ENCODE data around the gene PPP4R3A.
"Not testable (repeated sequence)": the region's sequence is repeated elsewhere in the genome, so short reads cannot be mapped to it uniquely, and the experiment has no call there.

The PPP4R3A gene

GRCh38 chr14:91436266-91436665 lies 73.8 kb downstream of the PPP4R3A start:
- not testable (repeated sequence) for DNase-seq

DNA sequence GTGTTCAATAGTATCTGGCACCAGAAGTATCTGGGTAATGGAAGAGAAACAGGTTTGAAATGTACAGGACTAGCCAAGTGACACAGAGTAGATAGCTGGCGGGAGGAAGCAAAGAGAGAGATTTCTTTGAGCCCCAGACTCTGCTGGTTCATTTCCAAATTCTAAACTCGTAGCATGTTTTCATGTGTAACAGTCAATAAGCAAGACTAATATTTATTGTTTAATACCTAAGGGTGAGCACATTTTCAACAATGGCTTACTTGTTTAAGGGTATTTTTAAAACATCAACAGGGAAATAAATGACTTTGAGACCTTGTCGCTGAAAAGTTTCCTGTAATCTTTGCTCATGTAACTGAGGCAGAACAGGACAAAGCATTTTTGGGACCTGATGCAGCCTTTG lies 80.7 kb downstream of the PPP4R3A start:
- no peak for DNase-seq

DNA sequence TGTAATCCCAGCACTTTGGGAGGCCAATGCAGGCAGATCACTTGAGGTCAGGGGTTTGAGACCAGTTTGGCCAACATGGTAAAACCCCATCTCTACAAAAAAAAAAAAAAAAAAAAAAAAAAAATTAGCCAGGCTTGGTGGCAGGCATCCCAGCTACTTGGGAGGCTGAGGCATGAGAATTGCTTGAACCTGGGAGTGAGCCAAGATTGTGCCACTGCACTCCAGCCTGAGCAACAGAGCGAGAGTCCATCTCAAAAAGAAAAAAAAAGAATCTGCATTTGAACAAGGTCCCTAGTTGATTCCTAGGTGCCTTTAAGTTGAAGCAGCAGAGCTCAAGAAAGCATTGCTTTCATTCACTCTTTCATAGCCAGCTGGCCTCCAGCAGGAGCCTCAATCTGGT lies 81.2 kb downstream of the PPP4R3A start:
- DNase-seq = not testable (repeated sequence)

- DNase-seq = not testable (repeated sequence)
Observed at GRCh38 chr14:91425531-91425944, 84.6 kb downstream of the PPP4R3A start.

DNA sequence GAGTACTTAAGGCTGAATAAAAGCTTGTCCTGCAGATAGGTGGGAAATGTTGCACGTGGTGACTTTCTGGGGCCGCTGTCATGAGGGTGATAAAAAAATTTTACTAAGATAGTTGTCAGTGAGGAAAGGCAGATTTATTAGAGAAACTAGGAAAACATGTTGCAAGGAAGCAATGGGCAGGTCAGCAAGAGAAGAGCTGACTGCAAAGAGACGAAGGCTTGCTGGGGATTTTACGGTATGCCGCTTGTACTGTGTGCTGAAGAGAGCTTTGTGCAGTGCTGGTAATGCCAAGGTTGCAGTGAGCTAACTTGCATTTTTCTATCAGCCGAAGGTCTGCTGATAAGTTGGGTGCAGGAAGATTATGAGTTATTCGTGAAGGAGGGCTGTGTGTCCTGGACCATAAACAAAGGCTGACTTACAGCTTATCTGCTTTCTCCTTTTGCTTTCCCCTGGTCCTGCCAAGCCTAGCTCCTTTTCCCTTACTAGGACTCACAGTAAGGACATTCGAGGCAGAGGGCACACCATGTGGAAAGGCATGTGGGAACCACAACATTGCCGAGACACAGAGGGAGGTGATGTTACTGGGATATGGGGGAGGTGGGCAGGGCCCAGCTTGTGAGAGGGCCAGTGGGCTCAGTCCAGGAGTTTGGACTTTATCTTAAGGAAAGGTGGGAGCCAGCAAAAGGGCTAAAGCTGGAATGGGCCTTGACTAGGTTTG lies 85.1 kb downstream of the PPP4R3A start:
- DNase-seq = no peak

- no peak for DNase-seq
Observed at GRCh38 chr14:91420686-91421085, 89.4 kb downstream of the PPP4R3A start.

DNA sequence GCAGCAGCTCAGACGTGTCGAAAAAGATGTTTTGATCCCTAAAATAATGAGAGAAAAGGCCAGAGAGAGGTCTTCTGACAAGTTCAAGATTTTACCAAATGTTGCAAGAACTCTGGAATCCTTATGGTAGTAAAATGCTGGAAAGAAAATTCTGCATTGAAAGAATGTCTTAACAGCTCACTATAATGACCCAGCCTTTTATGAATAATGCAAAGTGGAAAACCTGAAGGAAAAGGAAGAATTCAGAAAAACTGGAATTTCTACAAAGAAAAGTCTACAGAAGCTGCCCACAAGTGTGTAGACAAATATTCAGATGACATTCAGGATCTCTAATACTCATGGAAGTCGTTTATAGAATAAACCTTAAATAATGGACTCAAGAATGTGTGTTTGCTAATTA lies 90.7 kb downstream of the PPP4R3A start:
- no peak for DNase-seq

- DNase-seq = peak in 3 of 5 donors; percentile 30 to 59 (median 57)
Observed at GRCh38 chr14:91419044-91419397, 91.1 kb downstream of the PPP4R3A start.

DNA sequence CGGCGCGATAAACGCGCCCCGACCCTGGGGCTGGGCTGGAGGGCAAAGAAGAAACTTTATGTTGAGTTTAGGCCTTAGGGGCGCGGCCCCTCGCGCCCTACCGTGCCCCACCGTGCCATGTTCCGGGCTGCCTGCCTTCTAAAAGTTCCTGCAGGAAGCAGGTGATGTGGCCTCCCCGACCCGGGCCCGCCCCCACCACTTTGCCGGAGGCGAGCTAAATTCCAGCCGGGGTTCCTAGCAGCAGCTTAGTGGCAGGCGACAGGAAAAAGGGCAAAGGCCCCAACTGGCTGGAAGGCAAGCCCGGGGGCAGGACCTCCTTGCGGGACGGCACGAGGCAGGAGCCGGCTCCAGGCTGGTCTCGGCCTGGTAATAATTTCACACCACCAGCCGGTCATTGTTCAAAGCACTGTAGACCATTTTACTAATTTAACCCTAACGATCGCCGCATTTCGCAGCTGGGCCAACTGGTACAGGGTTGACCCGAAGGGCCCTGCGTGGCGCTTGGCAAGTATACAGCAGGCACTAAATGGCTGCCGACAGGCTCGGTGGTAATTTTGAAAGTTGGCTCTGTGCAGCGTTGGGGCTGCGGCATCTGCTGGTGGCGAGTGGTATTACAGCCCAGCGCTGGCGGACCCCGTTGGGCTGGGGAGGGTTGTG lies 91.6 kb downstream of the PPP4R3A start:
- DNase-seq = peak; percentile 52 to 79 (median 72)

DNA sequence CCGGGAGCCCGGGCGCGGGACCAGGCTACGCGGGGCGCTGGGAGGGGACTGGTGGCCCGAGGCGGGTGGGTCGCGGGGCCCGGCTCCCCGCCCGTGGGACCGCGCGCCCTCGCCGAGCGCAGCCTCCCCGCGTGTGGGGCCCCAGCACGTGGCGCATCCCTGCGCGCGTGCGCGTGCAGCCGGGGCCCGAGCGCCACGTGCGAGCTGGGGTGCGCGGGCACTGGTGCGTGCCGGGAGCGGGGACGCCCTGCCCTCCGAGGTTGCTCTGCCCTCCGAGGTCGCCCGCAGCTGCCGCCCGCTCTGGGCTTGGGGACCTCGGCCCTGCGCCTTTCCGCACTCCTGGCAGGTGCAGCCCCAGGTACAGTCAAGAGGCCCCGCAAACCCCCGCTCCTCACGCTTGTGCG lies 92.1 kb downstream of the PPP4R3A start:
- peak; percentile 52 to 76 (median 57) for DNase-seq

GRCh38 chr14:91417120-91417982 lies 92.8 kb downstream of the PPP4R3A start, which contains the start of gene CCDC88C:
CCDC88C (minus strand) TSS chr14:91417820; CDS start chr14:91417690, 130 bp downstream.
- peak; percentile 56 to 80 (median 68) for DNase-seq

- DNase-seq = no peak
Observed at GRCh38 chr14:91416744-91417119, 93.4 kb downstream of the PPP4R3A start.

GRCh38 chr14:91415794-91416743 lies 94.0 kb downstream of the PPP4R3A start:
- peak; percentile 40 to 90 (median 61) for DNase-seq

- no peak for DNase-seq
Observed at GRCh38 chr14:91414475-91414833, 95.7 kb downstream of the PPP4R3A start.

GRCh38 chr14:91413547-91414474 lies 96.3 kb downstream of the PPP4R3A start:
- peak; percentile 43 to 68 (median 57) for DNase-seq

DNA sequence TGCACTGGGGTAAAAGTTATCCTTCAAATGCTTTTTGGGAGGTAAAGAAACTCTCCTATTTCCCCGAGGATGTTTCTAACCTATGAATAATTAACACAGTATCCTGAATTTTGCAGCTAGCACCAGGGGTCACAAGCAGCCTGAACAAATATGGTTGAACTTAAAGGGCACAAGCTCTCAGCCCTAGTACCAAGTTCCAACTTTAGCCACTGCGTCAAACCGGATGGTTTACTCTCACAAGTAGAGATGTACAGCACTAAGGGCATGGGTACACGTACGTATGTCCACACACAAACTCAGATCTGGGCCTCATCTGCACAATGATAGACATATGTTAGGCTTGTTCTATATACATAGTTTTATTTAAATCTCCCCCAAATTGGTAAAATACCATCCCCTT lies 97.2 kb downstream of the PPP4R3A start:
- no peak for DNase-seq

- DNase-seq = peak in 1 of 5 donors; percentile 59
Observed at GRCh38 chr14:91410771-91411536, 99.2 kb downstream of the PPP4R3A start.

DNA sequence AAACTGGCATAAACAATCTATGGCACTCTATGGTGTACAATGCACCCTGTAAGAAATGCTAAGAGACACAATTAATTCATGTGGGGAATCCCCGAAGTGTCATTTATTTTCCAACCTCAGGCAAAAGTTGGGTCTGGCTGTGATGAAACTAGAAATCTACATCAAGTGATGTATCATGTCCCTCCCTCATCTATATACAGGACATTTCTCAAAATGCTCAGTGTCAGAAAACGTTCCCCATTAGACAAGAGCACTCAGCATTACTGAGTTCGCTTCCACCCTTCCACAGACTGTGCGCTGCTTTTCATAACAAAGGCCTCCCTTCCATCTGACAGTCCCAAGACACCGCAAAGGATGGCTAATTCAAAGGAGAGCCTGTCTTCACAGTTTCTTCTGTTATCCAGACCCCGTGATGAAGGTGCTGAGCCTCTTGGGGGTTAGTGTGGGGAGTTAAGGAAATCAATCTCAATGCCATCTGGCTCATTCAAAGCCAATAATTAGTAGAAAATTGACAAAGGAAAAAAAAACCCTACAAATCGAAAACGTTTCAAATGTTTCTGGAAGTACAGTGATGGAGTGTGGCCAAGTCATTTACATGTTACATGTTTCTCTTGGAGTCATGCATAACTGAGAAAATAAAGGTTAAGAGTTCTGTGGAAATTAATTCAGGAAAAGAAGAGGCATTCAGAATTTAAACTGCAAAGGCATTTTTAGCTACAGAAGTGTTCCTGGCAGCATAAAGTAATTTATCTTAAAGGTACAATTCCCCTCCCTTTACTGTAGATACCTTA lies 100.0 kb downstream of the PPP4R3A start:
- DNase-seq = peak in 1 of 5 donors; percentile 66

- DNase-seq = not testable (repeated sequence)
Observed at GRCh38 chr14:91409240-91409639, 100.9 kb downstream of the PPP4R3A start.

All from T-helper 1 cell (primary cell).